ENCODE measurements around the gene S100A7. TPM values are rescaled to one million over a fixed set of nuclear protein-coding genes. Genes with fewer than 3 reads are reported as not detected.
"Not testable (repeated sequence)": the region's sequence is repeated elsewhere in the genome, so short reads cannot be mapped to it uniquely, and the experiment has no call there.

Gene S100A7
- total and polyA plus RNA-seq, 5 donors = not detected

DNA sequence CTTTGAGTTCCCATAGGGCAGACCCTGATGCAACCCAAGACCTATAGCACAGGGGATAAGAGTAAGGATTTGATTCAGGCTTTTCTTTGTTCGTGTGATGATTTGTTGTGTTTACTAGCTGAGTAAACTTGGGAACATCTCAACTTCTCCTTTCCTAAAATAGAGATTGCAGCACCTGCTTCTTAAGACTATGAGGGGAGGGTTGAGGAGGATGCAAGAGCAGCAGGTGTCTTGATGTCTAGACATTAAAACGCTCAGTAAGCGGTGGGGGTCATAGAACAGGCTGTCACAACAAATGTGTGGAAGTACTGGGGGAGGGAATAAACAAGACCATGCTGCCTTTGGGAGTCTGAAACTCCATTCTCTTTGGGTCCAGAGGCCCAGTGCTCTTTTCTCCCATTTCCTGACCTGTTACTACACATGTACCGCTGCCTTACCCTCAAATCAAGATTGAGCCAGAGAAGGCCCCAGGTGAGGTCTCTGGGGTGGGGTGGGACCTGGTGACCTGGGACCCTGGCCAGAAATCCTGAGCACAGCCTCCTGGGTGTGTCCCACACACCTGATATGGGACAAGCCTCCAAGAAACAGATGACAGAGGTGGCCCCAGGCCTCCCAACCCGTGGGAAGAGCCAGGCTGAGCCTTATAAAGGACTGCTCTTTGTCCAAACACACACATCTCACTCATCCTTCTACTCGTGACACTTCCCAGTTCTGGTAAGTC, 44.4 kb downstream of the S100A7 start, which contains the start of gene S100A7A:
Gene S100A7A, plus strand, starts transcription at position 671 of the 721 bp plus-strand sequence. CDS start 1,563 bp downstream, outside the sequence.
- H3K4me3 ChIP-seq (ENCODE audit: low read length) = no peak within 1 kb of the TSS
- 69% methylated on average over 6 of the region's 6 CpGs for WGBS
- H3K27me3 ChIP-seq (ENCODE audit: control insufficient read depth, insufficient read depth) = no peaks in the 10 kb centered on the region
- no peak within 1 kb of the TSS for H3K27ac ChIP-seq (ENCODE audit: low read length)
- H3K9me3 ChIP-seq (ENCODE audit: control insufficient read depth, low read length) = peaks cover 2% of the 10 kb centered on the region
- H3K4me1 ChIP-seq (ENCODE audit: control insufficient read depth, insufficient read depth, low read length) = no peaks in the 10 kb centered on the region
- intact Hi-C loops (cut with DNase I) = no loop called here
- ATAC-seq (no peak), DNase-seq (no peak)

DNA sequence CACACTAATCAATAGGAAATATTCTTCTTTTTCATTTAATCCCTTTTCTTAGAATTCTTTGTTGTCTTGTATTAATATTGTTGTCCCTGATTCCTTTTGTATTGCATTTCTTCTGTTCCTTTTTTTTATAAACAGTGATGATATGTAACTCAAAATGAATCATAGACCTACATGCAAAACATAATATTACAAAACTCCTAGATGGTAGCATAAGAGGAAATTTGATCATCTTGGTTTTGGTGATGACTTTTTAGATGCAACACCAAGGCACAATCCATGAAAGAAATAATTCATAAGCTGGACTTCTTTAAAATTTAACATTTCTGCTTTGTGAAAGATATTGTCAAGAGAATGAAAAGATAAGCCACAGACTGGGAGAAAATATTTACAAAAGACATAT, 46.5 kb downstream of the S100A7 start:
- H3K4me1 ChIP-seq (ENCODE audit: control insufficient read depth, insufficient read depth, low read length); H3K27me3 ChIP-seq (ENCODE audit: control insufficient read depth, insufficient read depth); H3K27ac ChIP-seq (ENCODE audit: low read length); H3K4me3 ChIP-seq (ENCODE audit: low read length); intact Hi-C loops (cut with DNase I); DNase-seq; ATAC-seq; H3K9me3 ChIP-seq (ENCODE audit: control insufficient read depth, low read length): not testable (repeated sequence)

Other genes starting within 250 kb of the S100A7 start
- gene PRR9, start 243.1 kb downstream of the S100A7 start, total RNA-seq = not detected
- not detected for gene PRR9, start 243.1 kb downstream of the S100A7 start, polyA plus RNA-seq
- not detected for gene LORICRIN, start 201.0 kb downstream of the S100A7 start, total RNA-seq
- not detected for gene LORICRIN, start 201.0 kb downstream of the S100A7 start, polyA plus RNA-seq
- not detected for gene PGLYRP3, start 147.7 kb downstream of the S100A7 start, total RNA-seq
- gene PGLYRP3, start 147.7 kb downstream of the S100A7 start, polyA plus RNA-seq = not detected
- not detected for gene PGLYRP4, start 111.8 kb downstream of the S100A7 start, total RNA-seq
- gene PGLYRP4, start 111.8 kb downstream of the S100A7 start, polyA plus RNA-seq = not detected
- 100 to 1,000 TPM in 3 of 4 donors, 10 to 100 TPM in 1; 48.6 to 167 (median 142) TPM for gene S100A9, start 102.8 kb downstream of the S100A7 start, total RNA-seq
- gene S100A9, start 102.8 kb downstream of the S100A7 start, polyA plus RNA-seq = 69.9 TPM
- gene S100A12, start 85.0 kb downstream of the S100A7 start, total RNA-seq = 1 to 10 TPM in 3 of 4 donors, under 1 TPM in 1; 0.68 to 2.6 (median 2.0) TPM
- gene S100A12, start 85.0 kb downstream of the S100A7 start, polyA plus RNA-seq = 1.9 TPM
- gene S100A8, start 69.6 kb downstream of the S100A7 start, total RNA-seq = 10 to 100 TPM; 27.5 to 98.1 (median 66.9) TPM
- 42.3 TPM for gene S100A8, start 69.6 kb downstream of the S100A7 start, polyA plus RNA-seq
- not detected for gene S100A7A, start 44.1 kb downstream of the S100A7 start, total RNA-seq
- not detected for gene S100A7A, start 44.1 kb downstream of the S100A7 start, polyA plus RNA-seq
- 100 to 1,000 TPM; 334 to 461 (median 411) TPM for gene S100A6, start 75.3 kb upstream of the S100A7 start, total RNA-seq
- 819 TPM for gene S100A6, start 75.3 kb upstream of the S100A7 start, polyA plus RNA-seq
- gene S100A5, start 80.3 kb upstream of the S100A7 start, total RNA-seq = not detected
- not detected for gene S100A5, start 80.3 kb upstream of the S100A7 start, polyA plus RNA-seq
- gene S100A4, start 85.2 kb upstream of the S100A7 start, total RNA-seq = 100 to 1,000 TPM in 3 of 4 donors, 10 to 100 TPM in 1; 95.9 to 243 (median 148) TPM
- 329 TPM for gene S100A4, start 85.2 kb upstream of the S100A7 start, polyA plus RNA-seq
- 1 to 10 TPM in 2 of 4 donors, under 1 TPM in 2; 0.54 to 2.0 (median 1.1) TPM for gene S100A3, start 88.6 kb upstream of the S100A7 start, total RNA-seq
- gene S100A3, start 88.6 kb upstream of the S100A7 start, polyA plus RNA-seq = 1.6 TPM
- gene S100A2, start 105.2 kb upstream of the S100A7 start, total RNA-seq = 1 to 10 TPM in 1 of 4 donors, under 1 TPM in 3; 0.92 to 1.2 (median 0.97) TPM
- gene S100A2, start 105.2 kb upstream of the S100A7 start, polyA plus RNA-seq = 3.7 TPM
- gene S100A16, start 152.5 kb upstream of the S100A7 start, total RNA-seq = 10 to 100 TPM; 42.6 to 56.1 (median 44.3) TPM
- 73.9 TPM for gene S100A16, start 152.5 kb upstream of the S100A7 start, polyA plus RNA-seq
- gene S100A14, start 155.7 kb upstream of the S100A7 start, total RNA-seq = 1 to 10 TPM; 2.5 to 5.6 (median 3.8) TPM
- gene S100A14, start 155.7 kb upstream of the S100A7 start, polyA plus RNA-seq = 4.3 TPM
- 100 to 1,000 TPM; 183 to 265 (median 220) TPM for gene S100A13, start 166.9 kb upstream of the S100A7 start, total RNA-seq
- gene S100A13, start 166.9 kb upstream of the S100A7 start, polyA plus RNA-seq = 295 TPM
- gene S100A1, start 167.8 kb upstream of the S100A7 start, total RNA-seq = 1,000 to 10,000 TPM; 1,233 to 1,764 (median 1,522) TPM
- gene S100A1, start 167.8 kb upstream of the S100A7 start, polyA plus RNA-seq = 2,571 TPM
- gene CHTOP, start 173.4 kb upstream of the S100A7 start, total RNA-seq = 10 to 100 TPM; 56.1 to 75.3 (median 66.1) TPM
- 65.0 TPM for gene CHTOP, start 173.4 kb upstream of the S100A7 start, polyA plus RNA-seq
- gene SNAPIN, start 198.1 kb upstream of the S100A7 start, total RNA-seq = 10 to 100 TPM; 42.8 to 66.3 (median 53.7) TPM
- 75.4 TPM for gene SNAPIN, start 198.1 kb upstream of the S100A7 start, polyA plus RNA-seq
- 10 to 100 TPM; 66.9 to 85.0 (median 70.2) TPM for gene ILF2, start 210.3 kb upstream of the S100A7 start, total RNA-seq
- gene ILF2, start 210.3 kb upstream of the S100A7 start, polyA plus RNA-seq = 45.6 TPM
- 10 to 100 TPM; 21.2 to 31.2 (median 25.5) TPM for gene NPR1, start 218.0 kb upstream of the S100A7 start, total RNA-seq
- gene NPR1, start 218.0 kb upstream of the S100A7 start, polyA plus RNA-seq = 26.0 TPM